Head of caudate nucleus (tissue), 42 donors: ENCODE measurements around the gene CATSPERD.
"Not testable (repeated sequence)": the region's sequence is repeated elsewhere in the genome, so short reads cannot be mapped to it uniquely, and the experiment has no call there.

ENCODE experiments used
- DNase-seq, 42 donors: peaks; one replicate each; pipeline versions ENCODE4 v3.0.0 to v3.0.0-alpha.2; 2020 to 2021; ENCODE audit warnings: mixed read lengths in 7 of 42
- intact Hi-C: fragments of 100-400 bp; cut with DNase I; formaldehyde crosslinking; loops from one replicate; pipeline ENCODE4 v1.15.0; 2022

Gene CATSPERD

DNA sequence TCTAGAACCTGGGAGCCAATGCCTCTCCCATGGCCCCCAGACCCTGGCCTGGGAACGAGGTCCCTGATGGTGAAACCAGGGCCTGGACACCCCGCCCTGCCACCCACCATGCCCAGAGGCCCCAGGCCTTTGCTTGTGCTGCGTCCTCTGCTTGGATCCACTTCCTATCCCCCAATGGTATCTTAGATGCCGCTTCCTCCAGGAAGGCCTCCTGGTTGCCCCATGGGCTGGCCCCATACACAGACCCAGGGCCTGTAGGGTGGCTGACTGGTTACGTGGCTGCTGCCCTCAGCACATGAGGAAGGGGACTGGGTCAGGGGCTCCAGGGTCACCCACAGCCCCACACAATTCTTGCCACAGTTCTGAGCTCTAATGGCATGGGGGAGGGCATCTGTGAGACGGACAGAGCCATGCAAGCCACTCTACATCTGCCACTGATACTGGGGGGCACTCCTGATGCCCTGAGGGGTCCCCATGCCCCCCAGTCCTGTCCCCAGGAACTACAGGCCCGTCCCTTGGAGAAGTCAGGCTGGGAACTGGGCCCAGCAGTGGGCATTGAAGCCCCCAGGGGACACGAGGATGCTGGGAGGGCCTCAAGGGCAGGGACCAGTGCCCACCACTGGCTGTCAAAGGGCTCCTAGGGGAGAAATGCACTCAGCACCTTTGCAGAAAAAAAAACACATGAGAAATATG is 25.3 kb upstream of the CATSPERD start:
- no peak for DNase-seq
- intact Hi-C loops, result no loop called here

GRCh38 chr19:5695649-5696195 is 24.7 kb upstream of the CATSPERD start:
- intact Hi-C loops, result no loop called here
- no peak for DNase-seq

DNA sequence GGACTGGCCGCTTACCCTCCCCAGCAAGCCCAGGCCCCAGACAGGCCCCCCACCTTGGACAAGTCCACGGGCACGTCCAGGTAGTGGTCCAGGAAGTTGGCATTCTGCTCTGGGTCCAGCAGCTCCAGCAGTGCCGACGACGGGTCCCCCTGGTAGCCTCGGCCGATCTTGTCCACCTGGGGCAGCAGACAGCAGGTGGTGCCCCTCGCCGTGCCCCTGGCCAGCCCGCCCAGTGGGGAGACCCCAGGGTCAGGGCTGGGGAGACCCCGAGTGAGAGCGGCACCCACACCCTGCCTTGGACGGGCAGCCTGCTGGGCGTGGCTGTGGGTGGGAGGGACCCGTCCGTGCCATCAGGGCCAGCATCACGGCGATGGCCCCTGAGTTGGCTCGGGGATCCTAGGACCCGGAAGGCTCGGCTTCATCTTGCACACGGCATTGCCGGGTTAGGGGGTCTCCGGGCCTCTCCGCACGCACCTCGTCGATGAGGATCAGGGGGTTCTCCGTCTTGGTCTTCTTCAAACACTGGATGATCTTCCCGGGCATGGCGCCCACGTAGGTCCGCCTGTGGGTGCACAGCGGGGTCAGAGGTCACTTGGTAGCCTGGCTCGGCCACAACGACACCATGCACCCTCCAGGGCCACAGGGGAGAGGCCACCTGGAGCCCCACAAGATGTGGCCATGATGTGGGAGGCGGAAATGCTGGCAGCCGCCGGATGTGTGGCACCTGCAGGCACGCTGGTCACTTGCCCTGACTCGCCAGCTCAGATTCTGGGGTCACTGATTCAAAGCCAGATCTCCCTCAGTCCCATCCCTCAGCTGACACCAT is 24.0 kb upstream of the CATSPERD start:
- peak in 1 of 42 donors; percentile 14 for DNase-seq
- intact Hi-C loops, result no loop called here

- DNase-seq, result no peak
- intact Hi-C loops, result no loop called here
Observed at GRCh38 chr19:5697022-5697889, 23.2 kb upstream of the CATSPERD start.

- intact Hi-C loops, result no loop called here
Observed at GRCh38 chr19:5697890-5698634, 22.4 kb upstream of the CATSPERD start.

DNA sequence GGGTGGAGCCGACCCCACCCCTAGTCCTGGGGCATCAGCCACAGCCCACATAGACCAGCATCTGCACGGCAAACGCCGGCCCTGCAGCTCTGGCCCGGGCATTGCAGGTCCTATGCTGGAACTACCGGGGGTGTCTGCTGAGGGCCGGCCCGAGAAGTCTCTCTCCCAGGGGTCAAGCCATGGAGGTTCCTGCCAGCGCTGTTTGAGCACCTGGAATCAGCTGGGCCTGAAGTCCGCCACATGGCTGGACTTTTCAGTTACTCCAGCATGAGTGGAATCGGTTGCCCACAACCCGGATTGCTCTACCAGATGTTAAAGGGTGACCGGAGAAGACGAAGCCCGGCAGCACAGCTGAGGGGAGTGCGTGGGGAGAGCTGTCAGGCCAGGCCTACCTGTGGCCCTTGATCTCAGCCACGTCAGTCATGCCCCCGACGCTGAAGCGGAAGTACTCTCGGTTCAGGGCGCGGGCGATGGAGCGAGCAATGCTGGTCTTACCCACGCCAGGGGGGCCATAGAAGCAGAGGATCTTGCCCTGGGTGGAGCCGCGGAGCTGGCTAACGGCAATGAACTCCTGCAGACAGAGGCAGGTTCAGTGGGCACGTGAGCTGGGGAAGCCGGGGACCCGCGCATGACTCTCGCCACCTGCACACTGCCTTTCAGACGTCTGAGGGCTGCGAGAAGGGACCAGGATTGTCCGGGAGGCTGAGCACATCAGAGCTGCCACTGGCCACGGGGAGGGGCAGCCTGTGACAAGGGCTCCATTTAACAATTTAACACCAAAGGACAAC is 21.6 kb upstream of the CATSPERD start:
- intact Hi-C loops, result no loop called here
- no peak for DNase-seq

More at GRCh38 chr19:5697890-5698634, 22.4 kb upstream of the CATSPERD start:
- no peak for DNase-seq

GRCh38 chr19:5700455-5701092 is 19.9 kb upstream of the CATSPERD start:
- intact Hi-C loops, result no loop called here
- no peak for DNase-seq

DNA sequence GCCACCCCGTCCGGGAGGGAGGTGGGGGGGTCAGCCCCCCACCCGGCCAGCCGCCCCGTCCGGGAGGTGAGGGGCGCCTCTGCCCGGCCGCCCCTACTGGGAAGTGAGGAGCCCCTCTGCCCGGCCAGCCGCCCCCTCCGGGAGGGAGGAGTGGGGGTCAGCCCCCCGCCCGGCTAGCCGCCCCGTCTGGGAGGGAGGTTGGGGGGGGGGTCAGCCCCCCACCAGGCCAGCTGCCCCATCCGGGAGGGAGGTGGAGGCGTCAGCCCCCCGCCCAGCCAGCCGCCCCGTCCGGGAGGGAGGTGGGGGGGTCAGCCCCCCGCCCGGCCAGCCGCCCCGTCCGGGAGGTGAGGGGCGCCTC is 18.4 kb upstream of the CATSPERD start:
- intact Hi-C loops, DNase-seq: not testable (repeated sequence)

GRCh38 chr19:5703819-5704818 is 16.3 kb upstream of the CATSPERD start:
- no peak for DNase-seq
- intact Hi-C loops, result no loop called here

GRCh38 chr19:5705552-5705951 is 14.9 kb upstream of the CATSPERD start:
- no peak for DNase-seq
- intact Hi-C loops, result no loop called here

- no peak for DNase-seq
- intact Hi-C loops, result no loop called here
Observed at GRCh38 chr19:5706876-5707573, 13.4 kb upstream of the CATSPERD start.

GRCh38 chr19:5707576-5708575 is 12.6 kb upstream of the CATSPERD start:
- DNase-seq, result no peak
- intact Hi-C loops, result no loop called here

DNA sequence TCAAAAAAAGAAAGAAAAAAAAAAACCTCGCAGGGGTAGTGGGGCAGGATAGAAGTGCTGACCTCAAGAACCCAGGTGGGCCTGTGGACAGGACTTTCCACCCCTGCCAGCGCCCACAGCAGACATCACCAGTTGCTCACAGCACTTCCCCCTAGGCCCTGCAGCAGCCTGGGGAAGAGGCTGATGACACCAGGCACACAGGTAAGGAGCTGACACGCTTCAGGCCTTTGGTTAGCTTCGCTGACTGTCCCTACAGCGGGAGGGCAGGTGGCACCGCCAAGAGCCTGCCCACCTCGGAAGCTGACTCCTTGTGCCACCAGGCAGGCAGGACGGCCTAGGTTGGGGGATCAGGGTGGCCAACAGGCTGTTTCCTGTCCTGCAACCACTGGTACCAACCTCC is 9.4 kb upstream of the CATSPERD start:
- intact Hi-C loops, result no loop called here
- DNase-seq, result no peak

DNA sequence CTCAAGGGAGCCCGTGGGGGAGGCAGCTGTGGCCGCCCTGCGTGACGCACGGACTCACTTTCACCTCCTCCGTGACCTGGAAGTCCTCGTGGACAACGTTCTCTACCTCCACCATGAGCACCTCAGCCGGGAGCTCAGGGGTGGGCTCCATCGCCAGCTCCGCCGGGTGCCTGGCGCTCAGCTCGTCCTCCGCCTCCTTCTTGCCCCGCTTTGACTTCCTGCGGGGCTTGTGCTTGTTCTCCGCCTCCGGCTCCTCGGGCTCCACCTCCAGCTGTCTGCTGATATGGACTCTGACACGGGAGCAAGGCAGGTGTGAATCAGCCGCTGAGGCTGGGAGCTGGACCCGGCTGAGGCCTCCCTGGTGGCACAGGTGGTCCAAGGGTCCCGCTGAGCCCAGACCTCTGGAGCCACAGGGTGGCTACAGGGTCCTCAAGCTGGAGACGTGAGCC is 8.7 kb upstream of the CATSPERD start:
- intact Hi-C loops, result no loop called here
- DNase-seq, result peak in 30 of 42 donors; percentile 22 to 76 (median 50)
